Measurements from ENCODE around the gene MCRS1. TPM values are rescaled to one million over a fixed set of nuclear protein-coding genes. Genes with fewer than 3 reads are reported as not detected.

Gene MCRS1
- total RNA-seq, 1 experiment from 2014 or later, result 86.8 TPM

GRCh38 chr12:49540229-49541139, 27.5 kb downstream of the MCRS1 start:
- no peaks in the 10 kb centered on the region for H3K79me2 ChIP-seq (ENCODE audit: low read length)
- ChIA-PET POLR2A (ENCODE audit: unreplicated experiment) (no interaction called here), CTCF (no interaction called here)
- no peak overlapping the region for H3K4me2 ChIP-seq (ENCODE audit: low read length)
- H3K9ac ChIP-seq (ENCODE audit: low read length), result no peak overlapping the region
- no peak overlapping the region for H2AFZ ChIP-seq (ENCODE audit: low read length)
- H3K9me2 ChIP-seq (replicated peaks; ENCODE audit: low read length), result no peaks in the 10 kb centered on the region
- no peaks in the 10 kb centered on the region for H4K20me1 ChIP-seq (ENCODE audit: low read length)
- H3K4me1 ChIP-seq (ENCODE audit: insufficient read depth, low read length), result peaks cover 30% of the 10 kb centered on the region
- no peak overlapping the region for H3K27ac ChIP-seq (ENCODE audit: low read length)
- H3K4me3 ChIP-seq (ENCODE audit: low read length), result no peak overlapping the region
- ATAC-seq, result peak; percentile 23
- H3F3A ChIP-seq (ENCODE audit: low read length, unreplicated experiment), result peaks cover 4% of the 10 kb centered on the region
- BruUV-seq (replicated peaks), result no TSS peak
- no peaks in the 10 kb centered on the region for H3K36me3 ChIP-seq (ENCODE audit: low read depth, low read length)
- peak; percentile 65 for DNase-seq
- TF ChIP-seq EZH2 (IDR thresholded peaks at IDR 0.05; ENCODE audit: low read length, unreplicated experiment), result no peak
- no peak for TF ChIP-seq EZH2phosphoT487 (IDR thresholded peaks at IDR 0.05; ENCODE audit: borderline replicate concordance, low read length)
- TF ChIP-seq CTCF (conservative IDR thresholded peaks at IDR 0.05; ENCODE audit: low read depth, low read length), result no peak
- no peaks in the 10 kb centered on the region for H3K9me3 ChIP-seq (ENCODE audit: low read length)
- H3K27me3 ChIP-seq (ENCODE audit: low read length), result peaks cover 11% of the 10 kb centered on the region; the same call in 1 of the 2 replicates
- intact Hi-C loops (cut with micrococcal nuclease), result no loop called here

GRCh38 chr12:49539406-49540228, 28.3 kb downstream of the MCRS1 start:
- ATAC-seq, result no peak
- no peaks in the 10 kb centered on the region for H4K20me1 ChIP-seq (ENCODE audit: low read length)
- POLR2A ChIA-PET (ENCODE audit: unreplicated experiment), result no interaction called here
- CTCF ChIA-PET, result no interaction called here
- no peak overlapping the region for H2AFZ ChIP-seq (ENCODE audit: low read length)
- H3K27ac ChIP-seq (ENCODE audit: low read length), result no peak overlapping the region
- H3K79me2 ChIP-seq (ENCODE audit: low read length), result no peaks in the 10 kb centered on the region
- TF ChIP-seq EZH2phosphoT487 (IDR thresholded peaks at IDR 0.05; ENCODE audit: borderline replicate concordance, low read length) (no peak), EZH2 (IDR thresholded peaks at IDR 0.05; ENCODE audit: low read length, unreplicated experiment) (no peak), CTCF (conservative IDR thresholded peaks at IDR 0.05; ENCODE audit: low read depth, low read length) (no peak)
- no peaks in the 10 kb centered on the region for H3K9me3 ChIP-seq (ENCODE audit: low read length)
- H3K4me3 ChIP-seq (ENCODE audit: low read length), result no peak overlapping the region
- peaks cover 11% of the 10 kb centered on the region; the same call in 1 of the 2 replicates for H3K27me3 ChIP-seq (ENCODE audit: low read length)
- peaks cover 4% of the 10 kb centered on the region for H3F3A ChIP-seq (ENCODE audit: low read length, unreplicated experiment)
- no TSS peak for BruUV-seq (replicated peaks)
- H3K9me2 ChIP-seq (replicated peaks; ENCODE audit: low read length), result no peaks in the 10 kb centered on the region
- DNase-seq, result no peak
- no peak overlapping the region for H3K4me2 ChIP-seq (ENCODE audit: low read length)
- H3K4me1 ChIP-seq (ENCODE audit: insufficient read depth, low read length), result peaks cover 30% of the 10 kb centered on the region
- no peak overlapping the region for H3K9ac ChIP-seq (ENCODE audit: low read length)
- H3K36me3 ChIP-seq (ENCODE audit: low read depth, low read length), result no peaks in the 10 kb centered on the region
- intact Hi-C loops (cut with micrococcal nuclease), result no loop called here

Data from PC-3 (cell line).